GM20000 (cell line): ENCODE measurements around the gene GGTLC1.

Experiments
- DNase-seq: peaks from one replicate; pipeline ENCODE4 v3.0.0; 2012; ENCODE audit warnings: low spot score
- CTCF ChIP-seq: IDR thresholded peaks from 2 replicates; pipeline ENCODE4 v1.5.1; 2012; ENCODE audit warnings: mild to moderate bottlenecking, control low read depth; ENCODE audit errors: extremely low read depth, missing control alignments

GGTLC1 gene

GRCh38 chr20:23988561-23988960, at the start of gene GGTLC1:
GGTLC1 (minus strand) TSS chr20:23988779; CDS start chr20:23986611, 2,168 bp downstream.
- DNase-seq, result no peak
- TF ChIP-seq CTCF, result no peak

GRCh38 chr20:24034820-24035219, 46.2 kb upstream of the GGTLC1 start:
- TF ChIP-seq CTCF, result no peak
- DNase-seq, result no peak

GRCh38 chr20:24033565-24033964, 45.0 kb upstream of the GGTLC1 start:
- TF ChIP-seq CTCF, result no peak

GRCh38 chr20:24033151-24033550, 44.6 kb upstream of the GGTLC1 start:
- DNase-seq, result no peak
- TF ChIP-seq CTCF, result no peak

More at GRCh38 chr20:24033565-24033964, 45.0 kb upstream of the GGTLC1 start:
- DNase-seq, result no peak

GRCh38 chr20:24032400-24032898, 43.9 kb upstream of the GGTLC1 start:
- no peak for TF ChIP-seq CTCF

GRCh38 chr20:24027229-24027628, 38.6 kb upstream of the GGTLC1 start:
- no peak for TF ChIP-seq CTCF
- DNase-seq, result peak; percentile 9

More at GRCh38 chr20:24032400-24032898, 43.9 kb upstream of the GGTLC1 start:
- DNase-seq, result no peak

- DNase-seq, result no peak
- TF ChIP-seq CTCF, result no peak
Measured at GRCh38 chr20:24022621-24023180, 34.1 kb upstream of the GGTLC1 start.
